OCI-LY7 (cell line): ENCODE measurements around the gene GGACT. TPM values are rescaled to one million over a fixed set of nuclear protein-coding genes. Genes with fewer than 3 reads are reported as not detected.
A peak's percentile ranks its signal among the peaks of the same experiment; 100 is the strongest.

Source experiments
- BruUV-seq: library from RNA; stranded (reverse); fragments of 400-500 nt; replicated peaks from 2 replicates; lab custom pipeline; 2021; lab: Mats Ljungman, UMichigan
- CTCF ChIA-PET: fragments of 300-600 bp; sonication (Branson Sonifier 250); formaldehyde crosslinking; loops from one replicate; lab custom pipeline; 2022; ENCODE audit warnings: antibody characterized with exemption; ENCODE audit not compliant: unreplicated experiment; lab: Charles Lee
- POLR2A ChIA-PET: fragments of 300-600 bp; sonication (Branson Sonifier 250); formaldehyde crosslinking; loops from one replicate; lab custom pipeline; 2022; ENCODE audit warnings: antibody characterized with exemption; lab: Charles Lee
- DNase-seq: peaks from one replicate; pipeline ENCODE4 v3.0.0-alpha.2; 2015; ENCODE audit warnings: low spot score
- H2AFZ ChIP-seq: fragments of 200-600 bp; sonication (generic), shearing (Covaris generic); 2 replicates; pipeline ENCODE4 v1.6.1; 2014; ENCODE audit warnings: mild to moderate bottlenecking, antibody characterized with exemption, low read length, moderate library complexity
- H3K27ac ChIP-seq: fragments of 200-600 bp; sonication (generic); 2 replicates; pipeline ENCODE4 v1.5.1; 2014; ENCODE audit warnings: mixed run types, low read depth, mild to moderate bottlenecking, moderate library complexity, low read length, inconsistent platforms; ENCODE audit not compliant: poor library complexity, severe bottlenecking
- H3K36me3 ChIP-seq: fragments of 200-600 bp; sonication (generic); 2 replicates; pipeline ENCODE4 v1.6.1; 2014; ENCODE audit warnings: mild to moderate bottlenecking, antibody characterized with exemption, low read length, moderate library complexity, mixed read lengths; ENCODE audit not compliant: insufficient read depth
- H3K4me1 ChIP-seq: fragments of 200-600 bp; sonication (generic); 2 replicates; pipeline ENCODE4 v1.5.1; 2014; ENCODE audit warnings: mild to moderate bottlenecking, low read length; ENCODE audit not compliant: insufficient read depth, poor library complexity, severe bottlenecking
- H3K4me2 ChIP-seq: fragments of 200-600 bp; sonication (generic); 2 replicates; pipeline ENCODE4 v1.6.1; 2014; ENCODE audit warnings: mild to moderate bottlenecking, low read length
- H3K4me3 ChIP-seq: fragments of 200-600 bp; sonication (generic); 2 replicates; pipeline ENCODE4 v1.5.1; 2014; ENCODE audit warnings: mild to moderate bottlenecking, low read depth, low read length; ENCODE audit not compliant: poor library complexity, severe bottlenecking
- H3K79me2 ChIP-seq: fragments of 200-600 bp; sonication (generic); 2 replicates; pipeline ENCODE4 v1.6.1; 2016; ENCODE audit warnings: low read depth, mild to moderate bottlenecking, low read length, moderate library complexity, mixed read lengths; ENCODE audit not compliant: insufficient read depth
- H3K9me2 ChIP-seq: fragments of 200-600 bp; sonication (generic); 2 replicates; pipeline ENCODE4 v1.6.1; 2016; ENCODE audit warnings: mild to moderate bottlenecking, low read length, mixed read lengths; ENCODE audit not compliant: insufficient read depth
- H3K9me3 ChIP-seq: fragments of 200-600 bp; sonication (generic); 2 replicates; pipeline ENCODE4 v1.6.1; 2014; ENCODE audit warnings: mild to moderate bottlenecking, mixed run types, low read length, mixed read lengths
- H4K20me1 ChIP-seq: fragments of 200-600 bp; sonication (generic); 2 replicates; pipeline ENCODE4 v1.6.1; 2014; ENCODE audit warnings: mild to moderate bottlenecking, antibody characterized with exemption, low read length, moderate library complexity, mixed read lengths; ENCODE audit not compliant: insufficient read depth
- CTCF ChIP-seq: fragments of 200-600 bp; sonication (generic); conservative IDR thresholded peaks from 2 replicates; pipeline ENCODE4 v1.5.1; 2014; ENCODE audit warnings: mild to moderate bottlenecking, antibody characterized with exemption, low read length, moderate library complexity, mixed read lengths
- EZH2phosphoT487 ChIP-seq: fragments of 200-600 bp; sonication (generic); IDR thresholded peaks from 2 replicates; pipeline ENCODE4 v1.6.1; 2018; ENCODE audit warnings: low read depth, borderline replicate concordance, mild to moderate bottlenecking, mixed run types, antibody characterized with exemption, low read length, moderate library complexity, mixed read lengths
- intact Hi-C: fragments of 100-400 bp; cut with micrococcal nuclease; formaldehyde crosslinking; loops from one replicate; pipeline ENCODE4 v1.10.0; 2022; ENCODE audit not compliant: unreplicated experiment
- total RNA-seq, 2 experiments: library from RNA; depleted of rRNA in 1 of 2; stranded (reverse); fragments of >200 nt in 1 of 2; shearing (Covaris generic) in 1 of 2; gene quantifications; 2 replicates each; pipeline ENCODE4 v1.2.3, GENCODE V29; 2014 to 2022

The GGACT gene
- total RNA-seq, 2 experiments from 2014 or later = 0.53 to 0.69 TPM

GRCh38 chr13:100610391-100611347, 22.1 kb upstream of the GGACT start:
- H3K79me2 ChIP-seq = no peaks in the 10 kb centered on the region
- intact Hi-C loops = no loop called here
- DNase-seq = peak; percentile 37
- no TSS peak for BruUV-seq
- H3K9me2 ChIP-seq = no peaks in the 10 kb centered on the region
- ChIA-PET CTCF (no interaction called here), POLR2A (no interaction called here)
- H2AFZ ChIP-seq = peak overlapping the region; percentile 90
- H3K9me3 ChIP-seq = no peaks in the 10 kb centered on the region
- H3K4me1 ChIP-seq = peaks cover 13% of the 10 kb centered on the region
- no peaks in the 10 kb centered on the region for H3K36me3 ChIP-seq
- peak overlapping the region; percentile 60 for H3K4me2 ChIP-seq
- peak overlapping the region; percentile 33 for H3K27ac ChIP-seq
- TF ChIP-seq CTCF (no peak), EZH2phosphoT487 (no peak)
- H3K4me3 ChIP-seq = no peak overlapping the region
- H4K20me1 ChIP-seq = no peaks in the 10 kb centered on the region

- ChIA-PET CTCF (no interaction called here), POLR2A (no interaction called here)
- Histone ChIP-seq H3K27ac (no peak overlapping the region), H3K4me2 (no peak overlapping the region), H3K79me2 (no peaks in the 10 kb centered on the region), H3K36me3 (no peaks in the 10 kb centered on the region), H4K20me1 (no peaks in the 10 kb centered on the region), H2AFZ (no peak overlapping the region), H3K9me3 (no peaks in the 10 kb centered on the region), H3K4me3 (no peak overlapping the region), H3K9me2 (no peaks in the 10 kb centered on the region), H3K4me1 (peaks cover 13% of the 10 kb centered on the region)
- BruUV-seq = no TSS peak
- intact Hi-C loops = no loop called here
- no peak for DNase-seq
- TF ChIP-seq EZH2phosphoT487 = no peak
These were observed 20.3 kb upstream of the GGACT start for GRCh38 chr13:100608906-100609305.

- DNase-seq = no peak
- POLR2A ChIA-PET = no interaction called here
- no peak overlapping the region for H3K4me2 ChIP-seq
- no peak overlapping the region for H2AFZ ChIP-seq
- CTCF ChIA-PET = no interaction called here
- BruUV-seq = no TSS peak
- H3K36me3 ChIP-seq = no peaks in the 10 kb centered on the region
- H3K9me3 ChIP-seq = no peaks in the 10 kb centered on the region
- intact Hi-C loops = no loop called here
- H3K79me2 ChIP-seq = no peaks in the 10 kb centered on the region
- H3K4me3 ChIP-seq = no peak overlapping the region
- H3K4me1 ChIP-seq = peaks cover 13% of the 10 kb centered on the region
- no peaks in the 10 kb centered on the region for H4K20me1 ChIP-seq
- H3K9me2 ChIP-seq = no peaks in the 10 kb centered on the region
- TF ChIP-seq EZH2phosphoT487 (no peak), CTCF (no peak)
- no peak overlapping the region for H3K27ac ChIP-seq
These were observed 19.9 kb upstream of the GGACT start for GRCh38 chr13:100608489-100608888.
